Measurements from ENCODE around the gene AKR1E2. TPM values are rescaled to one million over a fixed set of nuclear protein-coding genes. Genes with fewer than 3 reads are reported as not detected.

AKR1E2 gene
- total RNA-seq, 1 donor from 2014 or later, result 7.4 TPM

GRCh38 chr10:4792381-4792780 is 33.6 kb upstream of the AKR1E2 start:
- no peaks in the 10 kb centered on the region for H3K36me3 Mint-ChIP-seq (ENCODE audit: insufficient read depth)
- TF ChIP-seq, protein P1, sequence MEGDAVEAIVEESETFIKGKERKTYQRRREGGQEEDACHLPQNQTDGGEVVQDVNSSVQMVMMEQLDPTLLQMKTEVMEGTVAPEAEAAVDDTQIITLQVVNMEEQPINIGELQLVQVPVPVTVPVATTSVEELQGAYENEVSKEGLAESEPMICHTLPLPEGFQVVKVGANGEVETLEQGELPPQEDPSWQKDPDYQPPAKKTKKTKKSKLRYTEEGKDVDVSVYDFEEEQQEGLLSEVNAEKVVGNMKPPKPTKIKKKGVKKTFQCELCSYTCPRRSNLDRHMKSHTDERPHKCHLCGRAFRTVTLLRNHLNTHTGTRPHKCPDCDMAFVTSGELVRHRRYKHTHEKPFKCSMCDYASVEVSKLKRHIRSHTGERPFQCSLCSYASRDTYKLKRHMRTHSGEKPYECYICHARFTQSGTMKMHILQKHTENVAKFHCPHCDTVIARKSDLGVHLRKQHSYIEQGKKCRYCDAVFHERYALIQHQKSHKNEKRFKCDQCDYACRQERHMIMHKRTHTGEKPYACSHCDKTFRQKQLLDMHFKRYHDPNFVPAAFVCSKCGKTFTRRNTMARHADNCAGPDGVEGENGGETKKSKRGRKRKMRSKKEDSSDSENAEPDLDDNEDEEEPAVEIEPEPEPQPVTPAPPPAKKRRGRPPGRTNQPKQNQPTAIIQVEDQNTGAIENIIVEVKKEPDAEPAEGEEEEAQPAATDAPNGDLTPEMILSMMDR (IDR thresholded peaks at IDR 0.05; ENCODE audit: unreplicated experiment), result no peak
- no peak overlapping the region for H3K4me3 Mint-ChIP-seq (ENCODE audit: low read depth)
- no peaks in the 10 kb centered on the region for H3K27me3 Mint-ChIP-seq
- H3K27ac Mint-ChIP-seq, result no peak overlapping the region
- H3K4me1 Mint-ChIP-seq (ENCODE audit: low read depth), result no peaks in the 10 kb centered on the region
- peaks cover 12% of the 10 kb centered on the region for H3K9me3 Mint-ChIP-seq (ENCODE audit: low read depth)
- DNase-seq (ENCODE audit: low spot score, unreplicated experiment), result no peak

GRCh38 chr10:4801405-4801804 is 24.6 kb upstream of the AKR1E2 start:
- no peaks in the 10 kb centered on the region for H3K36me3 Mint-ChIP-seq (ENCODE audit: insufficient read depth)
- DNase-seq (ENCODE audit: low spot score, unreplicated experiment), result no peak
- no peak overlapping the region for H3K27ac Mint-ChIP-seq
- no peaks in the 10 kb centered on the region for H3K27me3 Mint-ChIP-seq
- H3K9me3 Mint-ChIP-seq (ENCODE audit: low read depth), result no peaks in the 10 kb centered on the region
- H3K4me1 Mint-ChIP-seq (ENCODE audit: low read depth), result no peaks in the 10 kb centered on the region
- TF ChIP-seq, protein P1 (IDR thresholded peaks at IDR 0.05; ENCODE audit: unreplicated experiment), result no peak
- no peak overlapping the region for H3K4me3 Mint-ChIP-seq (ENCODE audit: low read depth)

DNA sequence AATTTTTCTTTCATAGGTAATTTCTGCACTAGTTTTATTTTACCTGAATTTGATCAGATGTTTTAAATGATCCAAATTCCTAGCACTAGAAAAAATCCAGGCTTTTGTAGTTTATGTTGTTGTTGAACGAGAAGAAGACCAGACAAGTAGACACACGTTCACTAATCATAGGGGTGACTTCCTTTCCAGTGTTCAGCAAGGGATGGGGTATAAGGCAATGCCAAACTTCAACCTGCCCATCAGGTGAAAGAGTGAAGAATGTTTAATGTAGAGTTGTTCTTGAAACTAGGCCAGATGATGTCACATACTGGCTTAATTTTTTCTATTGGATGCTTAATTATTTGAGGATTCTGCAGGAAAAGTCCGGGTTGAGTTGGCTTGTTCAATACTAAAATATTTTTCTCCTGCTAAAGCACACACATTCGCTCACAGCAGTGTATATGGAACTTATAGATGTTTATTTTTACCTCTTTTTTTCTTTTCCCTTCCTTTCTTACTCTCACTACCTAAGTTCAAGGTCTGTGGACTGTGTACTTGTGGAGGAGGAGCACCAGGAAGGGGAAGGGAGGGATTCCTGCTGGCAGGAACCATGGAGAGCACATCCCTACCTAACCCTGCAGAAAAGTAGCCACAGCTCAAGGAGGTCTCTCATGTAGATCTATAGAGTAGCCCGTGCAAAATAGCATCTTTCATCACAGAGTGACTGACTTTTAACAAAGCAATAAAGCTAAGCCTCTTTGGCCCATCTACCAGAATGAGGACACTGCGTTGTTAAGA is 23.1 kb upstream of the AKR1E2 start:
- H3K36me3 Mint-ChIP-seq (ENCODE audit: insufficient read depth), result no peaks in the 10 kb centered on the region
- no peaks in the 10 kb centered on the region for H3K27me3 Mint-ChIP-seq
- DNase-seq (ENCODE audit: low spot score, unreplicated experiment), result no peak
- TF ChIP-seq, protein P1 (IDR thresholded peaks at IDR 0.05; ENCODE audit: unreplicated experiment), result no peak
- no peak overlapping the region for H3K4me3 Mint-ChIP-seq (ENCODE audit: low read depth)
- no peaks in the 10 kb centered on the region for H3K9me3 Mint-ChIP-seq (ENCODE audit: low read depth)
- H3K4me1 Mint-ChIP-seq (ENCODE audit: low read depth), result no peaks in the 10 kb centered on the region
- H3K27ac Mint-ChIP-seq, result no peak overlapping the region

DNA sequence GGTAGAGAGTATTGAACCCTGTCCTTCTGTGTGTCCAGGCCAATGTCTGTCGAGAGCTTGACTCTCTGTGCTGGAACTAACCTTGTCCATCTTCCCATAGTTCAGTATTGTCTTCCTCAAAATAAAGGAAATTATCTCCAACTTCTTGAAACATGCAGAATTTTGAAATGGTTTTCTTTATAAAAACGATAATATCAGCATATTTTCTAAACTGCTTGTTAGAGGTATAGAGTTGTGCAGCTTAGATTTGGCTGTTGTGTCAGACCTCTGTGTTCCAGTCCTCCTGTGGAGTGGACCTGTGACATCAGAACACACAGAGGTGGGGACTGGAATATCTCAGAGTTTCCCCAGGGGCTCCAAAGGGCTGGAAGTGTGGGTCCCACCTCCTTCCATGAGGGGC is 22.2 kb upstream of the AKR1E2 start:
- Mint-ChIP-seq H3K9me3 (ENCODE audit: low read depth) (no peaks in the 10 kb centered on the region), H3K27me3 (no peaks in the 10 kb centered on the region), H3K4me1 (ENCODE audit: low read depth) (no peaks in the 10 kb centered on the region), H3K36me3 (ENCODE audit: insufficient read depth) (no peaks in the 10 kb centered on the region), H3K4me3 (ENCODE audit: low read depth) (no peak overlapping the region), H3K27ac (no peak overlapping the region)
- TF ChIP-seq, protein P1 (IDR thresholded peaks at IDR 0.05; ENCODE audit: unreplicated experiment), result no peak
- no peak for DNase-seq (ENCODE audit: low spot score, unreplicated experiment)

GRCh38 chr10:4804465-4804864 is 21.5 kb upstream of the AKR1E2 start:
- no peaks in the 10 kb centered on the region for H3K36me3 Mint-ChIP-seq (ENCODE audit: insufficient read depth)
- no peak overlapping the region for H3K4me3 Mint-ChIP-seq (ENCODE audit: low read depth)
- TF ChIP-seq, protein P1 (IDR thresholded peaks at IDR 0.05; ENCODE audit: unreplicated experiment), result no peak
- no peaks in the 10 kb centered on the region for H3K9me3 Mint-ChIP-seq (ENCODE audit: low read depth)
- no peak for DNase-seq (ENCODE audit: low spot score, unreplicated experiment)
- no peaks in the 10 kb centered on the region for H3K27me3 Mint-ChIP-seq
- no peak overlapping the region for H3K27ac Mint-ChIP-seq
- H3K4me1 Mint-ChIP-seq (ENCODE audit: low read depth), result no peaks in the 10 kb centered on the region
